Lower leg skin (tissue), 4 donors: ENCODE measurements around the gene BEX4. TPM values are rescaled to one million over a fixed set of nuclear protein-coding genes. Genes with fewer than 3 reads are reported as not detected.
"Not testable (repeated sequence)": the region's sequence is repeated elsewhere in the genome, so short reads cannot be mapped to it uniquely, and the experiment has no call there.

Experiments used
- DNase-seq, 2 donors: peaks; one replicate each; pipeline ENCODE4 v3.0.0-alpha.2; 2019; ENCODE audit warnings: low spot score in 2 of 2
- H3K4me3 ChIP-seq: fragments of 200-600 bp; sonication (generic); 2 replicates; pipeline ENCODE4 v1.5.1; 2017; ENCODE audit warnings: mild to moderate bottlenecking, low read depth; ENCODE audit not compliant: poor library complexity, severe bottlenecking
- CTCF ChIP-seq, 3 donors: fragments of 450-650 bp; IDR thresholded peaks; one replicate each; pipeline ENCODE4 v1.5.1; 2016; ENCODE audit warnings: antibody characterized with exemption in 3 of 3, mild to moderate bottlenecking in 3 of 3, moderate library complexity in 2 of 3
- POLR2A ChIP-seq, 2 donors: fragments of 450-650 bp; IDR thresholded peaks; one replicate each; pipeline ENCODE4 v1.6.1; 2016 to 2017; ENCODE audit warnings: antibody characterized with exemption in 2 of 2, mild to moderate bottlenecking in 1 of 2, moderate library complexity in 1 of 2
- WGBS, 2 donors: methylation state at CpG; one replicate each; pipeline ENCODE4 v1.1.5; 2018; 5-methylcytosine and 5-hydroxymethylcytosine counted together
- intact Hi-C: fragments of 100-400 bp; cut with DNase I; formaldehyde crosslinking; loops from one replicate; pipeline ENCODE4 v1.15.0; 2023; ENCODE audit warnings: low total_unique reads
- total RNA-seq, 4 donors: library from RNA; depleted of rRNA; stranded (reverse); fragments of >200 nt; gene quantifications; one replicate each; pipeline ENCODE4 v1.1.0, GENCODE V29; 2016

Gene BEX4
- total RNA-seq, 4 donors from 2014 or later = 15.1 to 32.9 (median 25.7) TPM

GRCh38 chrX:103233263-103233662 is 18.4 kb downstream of the BEX4 start:
- no peak for DNase-seq
- intact Hi-C loops = no loop called here
- no peak overlapping the region for H3K4me3 ChIP-seq
- TF ChIP-seq POLR2A (IDR thresholded peaks at IDR 0.05) = no peak
- no peak for TF ChIP-seq CTCF (IDR thresholded peaks at IDR 0.05)
- 79 to 93% methylated on average over 2 of the region's 2 CpGs for WGBS, 2 donors

GRCh38 chrX:103234869-103235268 is 20.0 kb downstream of the BEX4 start:
- intact Hi-C loops = no loop called here
- WGBS, 2 donors = 57 to 74% methylated on average over 1 of the region's 1 CpG
- H3K4me3 ChIP-seq = no peak overlapping the region
- TF ChIP-seq POLR2A (IDR thresholded peaks at IDR 0.05) (no peak), CTCF (IDR thresholded peaks at IDR 0.05) (no peak)
- no peak for DNase-seq

GRCh38 chrX:103235608-103236007 is 20.7 kb downstream of the BEX4 start:
- intact Hi-C loops, H3K4me3 ChIP-seq, DNase-seq: not testable (repeated sequence)
- 34 to 77% methylated on average over 2 of the region's 2 CpGs for WGBS, 2 donors

- WGBS, 2 donors = 88 to 94% methylated on average over 1 of the region's 1 CpG
- TF ChIP-seq POLR2A (IDR thresholded peaks at IDR 0.05) (no peak), CTCF (IDR thresholded peaks at IDR 0.05) (no peak)
- no peak overlapping the region for H3K4me3 ChIP-seq
Measured at GRCh38 chrX:103236296-103236695, 21.4 kb downstream of the BEX4 start.

GRCh38 chrX:103240155-103240554 is 25.2 kb downstream of the BEX4 start:
- TF ChIP-seq POLR2A (IDR thresholded peaks at IDR 0.05) = no peak
- no peak for TF ChIP-seq CTCF (IDR thresholded peaks at IDR 0.05)
- intact Hi-C loops = no loop called here
- DNase-seq = no peak
- no peak overlapping the region for H3K4me3 ChIP-seq

More at GRCh38 chrX:103236296-103236695, 21.4 kb downstream of the BEX4 start:
- no peak for DNase-seq
- intact Hi-C loops = no loop called here

GRCh38 chrX:103248553-103248952 is 33.6 kb downstream of the BEX4 start:
- no peak for TF ChIP-seq POLR2A (IDR thresholded peaks at IDR 0.05)
- H3K4me3 ChIP-seq = no peak overlapping the region
- intact Hi-C loops = no loop called here
- no peak for DNase-seq

GRCh38 chrX:103249805-103250204 is 34.9 kb downstream of the BEX4 start:
- DNase-seq = no peak
- WGBS, 2 donors = 39 to 100% methylated on average over 1 of the region's 1 CpG
- no peak overlapping the region for H3K4me3 ChIP-seq
- TF ChIP-seq CTCF (IDR thresholded peaks at IDR 0.05) (no peak), POLR2A (IDR thresholded peaks at IDR 0.05) (no peak)
- intact Hi-C loops = no loop called here
